MM.1S (cell line): ENCODE results near the gene SS18L1.

Experiments
- EZH2 ChIP-seq: fragments of 300-600 bp; sonication (generic); optimal IDR thresholded peaks from 2 replicates; pipeline ENCODE3; 2017; ENCODE audit warnings: low read depth, mild to moderate bottlenecking, antibody characterized with exemption, low read length, mixed read lengths
- TF ChIP-seq, protein P1 (sequence below): fragments of 300-600 bp; sonication (generic); IDR thresholded peaks from 2 replicates; pipeline ENCODE4 v1.5.1; 2016; ENCODE audit warnings: antibody characterized with exemption, low read length, mixed read lengths

DNA sequence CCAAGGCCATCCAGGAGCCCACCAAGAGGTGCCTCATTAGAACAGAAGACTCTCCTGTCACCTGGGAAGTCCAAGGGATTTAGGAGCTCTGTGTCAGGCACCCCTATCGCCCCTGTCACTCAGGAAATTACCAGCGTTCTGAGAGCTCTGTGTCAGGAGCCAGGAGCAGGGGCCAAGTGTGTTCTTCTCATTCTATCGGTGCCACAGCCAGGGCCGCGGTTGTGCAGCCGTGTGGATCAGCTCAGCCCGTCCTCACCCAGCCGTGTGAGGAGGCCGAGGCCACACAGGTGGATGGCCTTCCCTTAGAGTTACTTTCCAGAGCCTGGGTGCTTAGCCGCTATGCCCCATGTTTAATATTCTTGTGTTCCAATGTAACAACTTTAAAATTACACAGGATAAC, 49.1 kb downstream of the SS18L1 start:
- TF ChIP-seq, protein P1, sequence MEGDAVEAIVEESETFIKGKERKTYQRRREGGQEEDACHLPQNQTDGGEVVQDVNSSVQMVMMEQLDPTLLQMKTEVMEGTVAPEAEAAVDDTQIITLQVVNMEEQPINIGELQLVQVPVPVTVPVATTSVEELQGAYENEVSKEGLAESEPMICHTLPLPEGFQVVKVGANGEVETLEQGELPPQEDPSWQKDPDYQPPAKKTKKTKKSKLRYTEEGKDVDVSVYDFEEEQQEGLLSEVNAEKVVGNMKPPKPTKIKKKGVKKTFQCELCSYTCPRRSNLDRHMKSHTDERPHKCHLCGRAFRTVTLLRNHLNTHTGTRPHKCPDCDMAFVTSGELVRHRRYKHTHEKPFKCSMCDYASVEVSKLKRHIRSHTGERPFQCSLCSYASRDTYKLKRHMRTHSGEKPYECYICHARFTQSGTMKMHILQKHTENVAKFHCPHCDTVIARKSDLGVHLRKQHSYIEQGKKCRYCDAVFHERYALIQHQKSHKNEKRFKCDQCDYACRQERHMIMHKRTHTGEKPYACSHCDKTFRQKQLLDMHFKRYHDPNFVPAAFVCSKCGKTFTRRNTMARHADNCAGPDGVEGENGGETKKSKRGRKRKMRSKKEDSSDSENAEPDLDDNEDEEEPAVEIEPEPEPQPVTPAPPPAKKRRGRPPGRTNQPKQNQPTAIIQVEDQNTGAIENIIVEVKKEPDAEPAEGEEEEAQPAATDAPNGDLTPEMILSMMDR: no peak
- TF ChIP-seq EZH2: no peak
